ENCODE measurements around the gene STPG4. TPM values are rescaled to one million over a fixed set of nuclear protein-coding genes. Genes with fewer than 3 reads are reported as not detected.

STPG4 gene
- total RNA-seq, 1 experiment from 2014 or later, result 0.13 TPM

GRCh38 chr2:47067788-47068407 lies 87.2 kb downstream of the STPG4 start:
- Histone ChIP-seq H4K5ac (ENCODE audit: insufficient read length, low read depth, low read length) (no peak overlapping the region), H2BK15ac (ENCODE audit: low read depth, low read length) (no peak overlapping the region), H3K4me2 (ENCODE audit: insufficient read depth, insufficient read length, low read length) (no peak overlapping the region), H2BK120ac (ENCODE audit: low read depth, low read length, poor library complexity, severe bottlenecking) (no peak overlapping the region), H4K8ac (replicated peaks; ENCODE audit: insufficient read length, low read depth, low read length) (no peak overlapping the region), H3K23ac (ENCODE audit: insufficient read length, low read depth, low read length) (no peak overlapping the region), H3T11ph (ENCODE audit: low read length) (no peak overlapping the region), H2BK20ac (ENCODE audit: low read depth, low read length, poor library complexity, severe bottlenecking) (no peak overlapping the region), H2BK5ac (ENCODE audit: insufficient read length, low read length) (no peak overlapping the region), H3K79me2 (ENCODE audit: insufficient read depth, low read length) (no peaks in the 10 kb centered on the region), H3K9ac (ENCODE audit: extremely low read depth, insufficient read length, low read length) (no peak overlapping the region), H3K18ac (ENCODE audit: insufficient read length, low read depth, low read length) (no peak overlapping the region), H4K20me1 (ENCODE audit: control insufficient read depth, insufficient read depth, insufficient read length) (no peaks in the 10 kb centered on the region), H3K14ac (ENCODE audit: insufficient read depth, low read length) (no peak overlapping the region), H2AK5ac (ENCODE audit: insufficient read length, low read length) (no peak overlapping the region), H3K79me1 (ENCODE audit: insufficient read depth, low read depth, low read length, poor library complexity, severe bottlenecking) (no peaks in the 10 kb centered on the region), H2AFZ (ENCODE audit: low read length) (no peak overlapping the region), H3K4ac (ENCODE audit: low read depth, low read length) (no peak overlapping the region; the same call in 1 of the 2 replicates), H3K27me3 (ENCODE audit: insufficient read depth, low read length) (no peaks in the 10 kb centered on the region), H3K4me1 (ENCODE audit: insufficient read depth, low read length) (peaks cover 12% of the 10 kb centered on the region; the same call in 1 of the 2 replicates), H4K91ac (ENCODE audit: insufficient read length, low read depth, low read length) (peak overlapping the region; percentile 37), H3K9me3 (ENCODE audit: control insufficient read depth, low read depth, low read length) (no peaks in the 10 kb centered on the region), H3K27ac (ENCODE audit: insufficient read length, low read depth, low read length) (no peak overlapping the region), H3K56ac (ENCODE audit: insufficient read length, low read depth, low read length) (no peak overlapping the region), H2BK12ac (ENCODE audit: insufficient read length, low read depth, low read length) (no peak overlapping the region), H3K23me2 (ENCODE audit: insufficient read length, low read depth, low read length, poor library complexity, severe bottlenecking) (no peaks in the 10 kb centered on the region)
- Mint-ChIP-seq H3K36me3 (ENCODE audit: insufficient read depth in 1 of 3, low read depth in 3 of 3) (peaks cover 0 to 2% (median 0%) of the 10 kb centered on the region in 3 experiments; a peak in 3 of 7 replicates), H3K27me3 (ENCODE audit: low read depth) (no peaks in the 10 kb centered on the region), H3K4me1 (peaks cover 50 to 67% of the 10 kb centered on the region in 2 experiments), H3K9me3 (no peaks in the 10 kb centered on the region), H3K4me3 (no peak overlapping the region), H3K27ac (peak overlapping the region in 2 of 3 experiments; percentile 49 to 56; a peak in 3 of 7 replicates)
- no CpG with 5 or more reads among the region's 14 CpGs for WGBS (ENCODE audit: extremely low coverage, insufficient read length, low lambda C conversion rate)
- no peak for TF ChIP-seq CTCF (conservative IDR thresholded peaks at IDR 0.05)
- no peak for DNase-seq
